ENCODE results near the gene CX3CL1. TPM values are rescaled to one million over a fixed set of nuclear protein-coding genes. Genes with fewer than 3 reads are reported as not detected.

The CX3CL1 gene
- polyA plus RNA-seq, 1 donor from 2014 or later, result 4.9 TPM

GRCh38 chr16:57392694-57393093, 20.4 kb downstream of the CX3CL1 start:
- TF ChIP-seq SMC3 (conservative IDR thresholded peaks at IDR 0.05; ENCODE audit: poor library complexity) (no peak), REST (IDR thresholded peaks at IDR 0.05; ENCODE audit: borderline replicate concordance) (no peak), EZH2 (IDR thresholded peaks at IDR 0.05; ENCODE audit: borderline replicate concordance, insufficient read depth, low read length, poor library complexity, severe bottlenecking) (no peak), TAF1 (IDR thresholded peaks at IDR 0.05; ENCODE audit: low read depth) (no peak), RAD21 (conservative IDR thresholded peaks at IDR 0.05) (no peak), EP300 (conservative IDR thresholded peaks at IDR 0.05; ENCODE audit: poor library complexity, severe bottlenecking) (no peak), POLR2AphosphoS5 (IDR thresholded peaks at IDR 0.05) (no peak), CTCF (IDR thresholded peaks at IDR 0.05; ENCODE audit: poor library complexity, severe bottlenecking) (no peak), MXI1 (conservative IDR thresholded peaks at IDR 0.05; ENCODE audit: poor library complexity, severe bottlenecking) (no peak)
- H3K9me3 ChIP-seq (ENCODE audit: low read length), result no peaks in the 10 kb centered on the region
- H4K20me1 ChIP-seq (ENCODE audit: insufficient read depth), result no peaks in the 10 kb centered on the region
- no peak overlapping the region for H2AFZ ChIP-seq (ENCODE audit: low read depth, low read length)
- H3K4me3 ChIP-seq (ENCODE audit: low read length), result no peak overlapping the region
- H3K9ac ChIP-seq (ENCODE audit: low read length), result no peak overlapping the region
- no peak overlapping the region for H3K27ac ChIP-seq (ENCODE audit: low read length)
- no peaks in the 10 kb centered on the region for H3K9me2 ChIP-seq (ENCODE audit: insufficient read depth, low read length)
- no peaks in the 10 kb centered on the region for H3F3A ChIP-seq (ENCODE audit: insufficient read depth, low read length, poor library complexity, severe bottlenecking)
- no peaks in the 10 kb centered on the region for H3K27me3 ChIP-seq (ENCODE audit: insufficient read depth, low read depth, low read length)
- H3K4me2 ChIP-seq (ENCODE audit: low read length), result no peak overlapping the region
- no peaks in the 10 kb centered on the region for H3K36me3 ChIP-seq (ENCODE audit: insufficient read depth, low read length)
- no peaks in the 10 kb centered on the region for H3K79me2 ChIP-seq (replicated peaks; ENCODE audit: insufficient read depth, low read length)

GRCh38 chr16:57394444-57394843, 22.2 kb downstream of the CX3CL1 start:
- no peaks in the 10 kb centered on the region for H3K9me3 ChIP-seq (ENCODE audit: low read length)
- no peaks in the 10 kb centered on the region for H3F3A ChIP-seq (ENCODE audit: insufficient read depth, low read length, poor library complexity, severe bottlenecking)
- H3K4me2 ChIP-seq (ENCODE audit: low read length), result no peak overlapping the region
- no peak for TF ChIP-seq EZH2 (IDR thresholded peaks at IDR 0.05; ENCODE audit: borderline replicate concordance, insufficient read depth, low read length, poor library complexity, severe bottlenecking)
- TF ChIP-seq REST (IDR thresholded peaks at IDR 0.05; ENCODE audit: borderline replicate concordance), result no peak
- no peak for TF ChIP-seq RAD21 (conservative IDR thresholded peaks at IDR 0.05)
- TF ChIP-seq TAF1 (IDR thresholded peaks at IDR 0.05; ENCODE audit: low read depth), result no peak
- no peak for TF ChIP-seq MXI1 (conservative IDR thresholded peaks at IDR 0.05; ENCODE audit: poor library complexity, severe bottlenecking)
- TF ChIP-seq POLR2AphosphoS5 (IDR thresholded peaks at IDR 0.05), result no peak
- H4K20me1 ChIP-seq (ENCODE audit: insufficient read depth), result no peaks in the 10 kb centered on the region
- no peaks in the 10 kb centered on the region for H3K79me2 ChIP-seq (replicated peaks; ENCODE audit: insufficient read depth, low read length)
- H3K36me3 ChIP-seq (ENCODE audit: insufficient read depth, low read length), result no peaks in the 10 kb centered on the region
- no peak overlapping the region for H3K9ac ChIP-seq (ENCODE audit: low read length)
- H2AFZ ChIP-seq (ENCODE audit: low read depth, low read length), result no peak overlapping the region
- no peaks in the 10 kb centered on the region for H3K27me3 ChIP-seq (ENCODE audit: insufficient read depth, low read depth, low read length)
- no peak overlapping the region for H3K27ac ChIP-seq (ENCODE audit: low read length)
- no peaks in the 10 kb centered on the region for H3K9me2 ChIP-seq (ENCODE audit: insufficient read depth, low read length)
- H3K4me3 ChIP-seq (ENCODE audit: low read length), result no peak overlapping the region

Data from neural cell (in vitro differentiated cells).